ENCODE measurements around the gene RABEPK. TPM values are rescaled to one million over a fixed set of nuclear protein-coding genes. Genes with fewer than 3 reads are reported as not detected.
"Not testable (repeated sequence)": the region's sequence is repeated elsewhere in the genome, so short reads cannot be mapped to it uniquely, and the experiment has no call there.

Gene RABEPK
- total and polyA plus RNA-seq, 2 experiments from 2014 or later: 8.7 to 27.2 TPM

DNA sequence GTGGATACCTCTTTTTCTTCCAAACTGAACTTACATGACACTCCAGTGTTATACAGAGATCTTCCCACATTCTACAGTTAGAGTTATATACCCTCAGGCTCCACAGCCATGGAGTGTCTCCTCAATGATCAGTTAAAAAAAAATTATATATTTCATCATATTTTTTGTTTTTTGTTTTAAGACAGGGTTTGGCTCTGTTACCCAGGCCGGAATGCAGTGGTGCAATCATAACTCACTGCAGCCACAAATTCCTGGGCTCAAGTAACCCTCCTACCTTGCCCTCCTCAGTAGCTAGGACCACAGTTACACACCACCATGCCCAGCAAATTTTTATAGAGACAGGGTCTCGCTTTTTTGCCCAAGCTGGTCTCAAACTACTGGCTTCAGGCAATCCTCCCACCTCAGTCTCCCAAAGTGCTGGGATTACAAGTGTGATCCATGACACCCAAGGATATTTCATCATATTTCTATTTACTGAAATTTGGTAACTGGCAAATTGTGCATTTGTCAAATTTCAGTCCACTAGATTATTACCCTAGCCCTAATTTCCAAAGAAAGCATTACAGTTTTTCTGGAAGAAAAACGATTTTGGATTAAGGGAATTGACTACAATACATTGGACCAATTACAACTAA, 38.9 kb upstream of the RABEPK start:
- Histone ChIP-seq H3K9me3 (ENCODE audit: low read depth) (no peaks in the 10 kb centered on the region), H3K27ac (peak overlapping the region; percentile 40), H3K4me1 (ENCODE audit: low read depth) (no peaks in the 10 kb centered on the region), H3K36me3 (peaks cover 6% of the 10 kb centered on the region), H3K27me3 (no peaks in the 10 kb centered on the region), H3K4me3 (no peak overlapping the region)
- TF ChIP-seq, protein P1, sequence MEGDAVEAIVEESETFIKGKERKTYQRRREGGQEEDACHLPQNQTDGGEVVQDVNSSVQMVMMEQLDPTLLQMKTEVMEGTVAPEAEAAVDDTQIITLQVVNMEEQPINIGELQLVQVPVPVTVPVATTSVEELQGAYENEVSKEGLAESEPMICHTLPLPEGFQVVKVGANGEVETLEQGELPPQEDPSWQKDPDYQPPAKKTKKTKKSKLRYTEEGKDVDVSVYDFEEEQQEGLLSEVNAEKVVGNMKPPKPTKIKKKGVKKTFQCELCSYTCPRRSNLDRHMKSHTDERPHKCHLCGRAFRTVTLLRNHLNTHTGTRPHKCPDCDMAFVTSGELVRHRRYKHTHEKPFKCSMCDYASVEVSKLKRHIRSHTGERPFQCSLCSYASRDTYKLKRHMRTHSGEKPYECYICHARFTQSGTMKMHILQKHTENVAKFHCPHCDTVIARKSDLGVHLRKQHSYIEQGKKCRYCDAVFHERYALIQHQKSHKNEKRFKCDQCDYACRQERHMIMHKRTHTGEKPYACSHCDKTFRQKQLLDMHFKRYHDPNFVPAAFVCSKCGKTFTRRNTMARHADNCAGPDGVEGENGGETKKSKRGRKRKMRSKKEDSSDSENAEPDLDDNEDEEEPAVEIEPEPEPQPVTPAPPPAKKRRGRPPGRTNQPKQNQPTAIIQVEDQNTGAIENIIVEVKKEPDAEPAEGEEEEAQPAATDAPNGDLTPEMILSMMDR (IDR thresholded peaks at IDR 0.05; ENCODE audit: low read depth, low read length): no peak
- peak in 1 of 2 donors; percentile 79 for DNase-seq (ENCODE audit: low read depth in 1 of 2, low spot score in 1 of 2)

DNA sequence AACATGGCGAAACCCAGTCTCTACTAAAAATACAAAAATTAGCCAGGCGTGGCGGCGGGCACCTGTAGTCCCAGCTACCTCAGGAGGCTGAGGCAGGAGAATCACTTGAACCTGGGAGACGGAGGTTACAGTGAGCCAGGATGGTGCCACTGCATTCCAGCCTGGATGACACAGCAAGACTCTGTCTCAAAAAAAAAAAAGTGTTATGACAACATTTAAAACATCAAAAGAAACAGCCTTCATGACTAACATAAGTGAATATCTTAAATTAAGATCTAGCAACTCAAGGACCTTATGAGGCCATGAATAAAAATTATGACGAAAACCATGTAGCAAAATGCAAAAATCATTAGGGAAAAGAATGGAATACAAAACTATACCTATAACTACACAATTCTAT, 37.5 kb upstream of the RABEPK start:
- H3K4me3 ChIP-seq; H3K9me3 ChIP-seq (ENCODE audit: low read depth); H3K27me3 ChIP-seq; H3K4me1 ChIP-seq (ENCODE audit: low read depth); H3K36me3 ChIP-seq; H3K27ac ChIP-seq; DNase-seq (ENCODE audit: low read depth in 1 of 2, low spot score in 1 of 2): not testable (repeated sequence)

DNA sequence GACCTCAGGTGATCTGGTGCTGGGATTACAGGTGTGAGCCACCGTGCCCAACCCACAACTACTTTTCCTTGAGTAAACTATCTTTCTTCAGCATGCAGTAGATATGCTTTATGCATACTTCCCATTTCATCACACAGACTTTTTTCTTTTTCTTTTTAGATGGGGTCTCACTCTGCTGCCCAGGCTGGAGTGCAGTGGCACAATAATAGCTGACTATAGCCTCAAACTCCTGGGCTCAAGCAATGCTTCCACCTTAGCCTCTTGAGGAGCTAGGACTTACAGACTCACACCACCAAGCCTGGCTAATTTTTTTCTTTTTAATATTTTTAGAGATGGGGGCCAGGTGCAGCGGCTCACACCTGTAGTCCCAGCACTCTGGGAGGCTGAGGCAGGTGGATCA, 33.6 kb upstream of the RABEPK start:
- Histone ChIP-seq H3K27me3 (no peaks in the 10 kb centered on the region), H3K9me3 (ENCODE audit: low read depth) (no peaks in the 10 kb centered on the region), H3K4me1 (ENCODE audit: low read depth) (no peaks in the 10 kb centered on the region), H3K27ac (no peak overlapping the region), H3K4me3 (no peak overlapping the region), H3K36me3 (peaks cover 11% of the 10 kb centered on the region)
- TF ChIP-seq, protein P1 (IDR thresholded peaks at IDR 0.05; ENCODE audit: low read depth, low read length): no peak
- no peak for DNase-seq (ENCODE audit: low read depth in 1 of 2, low spot score in 1 of 2)

DNA sequence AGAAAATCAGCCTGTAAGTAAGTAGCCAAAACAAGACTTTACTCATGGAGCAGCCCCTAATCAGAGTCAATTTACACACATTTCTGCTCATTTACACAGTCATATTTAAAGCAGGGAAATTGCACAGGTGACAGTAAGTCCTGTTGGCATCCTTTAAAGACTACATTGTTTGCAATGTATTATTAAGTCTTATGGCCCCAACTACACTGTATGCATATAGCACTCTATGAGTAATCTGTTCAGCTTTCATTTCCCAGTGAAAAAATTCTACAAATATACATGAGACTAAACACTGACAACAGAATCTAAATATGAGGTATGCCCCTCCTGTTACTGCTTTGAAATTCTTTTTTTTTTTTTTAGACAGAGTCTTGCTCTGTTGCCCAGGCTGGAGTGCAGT, 30.4 kb upstream of the RABEPK start:
- H3K36me3 ChIP-seq: peaks cover 11% of the 10 kb centered on the region

DNA sequence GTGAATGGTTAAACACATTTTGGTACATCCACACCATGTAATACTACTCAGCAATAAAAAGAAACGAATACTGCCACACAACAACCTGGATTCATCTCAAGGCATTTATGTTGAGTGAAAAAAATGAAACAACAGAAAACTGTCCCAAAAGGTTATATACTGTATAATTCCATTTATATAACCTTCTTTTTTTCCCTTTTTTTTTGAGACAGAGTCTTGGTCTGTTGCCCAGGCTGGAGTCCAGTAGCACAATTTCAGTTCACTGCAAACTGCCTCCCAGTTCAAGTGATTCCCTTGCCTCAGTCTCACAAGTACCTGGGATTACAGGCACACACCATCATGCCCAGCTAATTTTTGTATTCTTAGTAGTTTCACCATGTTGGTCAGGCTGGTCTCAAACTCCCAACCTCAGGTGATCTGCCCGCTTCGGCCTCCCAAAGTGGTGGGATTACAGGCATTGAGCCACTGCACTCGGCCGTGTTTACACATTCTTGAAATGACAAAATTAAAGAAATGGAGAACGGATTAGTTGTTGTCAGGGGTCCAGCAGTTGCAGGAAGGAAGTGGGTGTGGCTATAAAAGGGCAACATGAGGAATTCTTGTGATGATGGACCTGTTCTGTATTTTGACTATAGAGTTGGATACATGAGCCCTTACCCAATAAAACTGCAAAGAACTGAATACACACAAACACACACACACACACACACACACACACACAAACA, 28.1 kb upstream of the RABEPK start:
- peaks cover 8% of the 10 kb centered on the region for H3K36me3 ChIP-seq
- no peak overlapping the region for H3K27ac ChIP-seq
- no peaks in the 10 kb centered on the region for H3K4me1 ChIP-seq (ENCODE audit: low read depth)
- H3K9me3 ChIP-seq (ENCODE audit: low read depth): no peaks in the 10 kb centered on the region
- H3K4me3 ChIP-seq: no peak overlapping the region
- no peaks in the 10 kb centered on the region for H3K27me3 ChIP-seq
- TF ChIP-seq, protein P1 (IDR thresholded peaks at IDR 0.05; ENCODE audit: low read depth, low read length): no peak
- DNase-seq (ENCODE audit: low read depth in 1 of 2, low spot score in 1 of 2): peak in 1 of 2 donors; percentile 60

More for the DNA sequence above, 30.4 kb upstream of the RABEPK start:
- TF ChIP-seq, protein P1 (IDR thresholded peaks at IDR 0.05; ENCODE audit: low read depth, low read length): no peak
- no peak for DNase-seq (ENCODE audit: low read depth in 1 of 2, low spot score in 1 of 2)
- H3K27me3 ChIP-seq: no peaks in the 10 kb centered on the region
- H3K4me1 ChIP-seq (ENCODE audit: low read depth): no peaks in the 10 kb centered on the region
- H3K4me3 ChIP-seq: no peak overlapping the region
- H3K27ac ChIP-seq: no peak overlapping the region
- no peaks in the 10 kb centered on the region for H3K9me3 ChIP-seq (ENCODE audit: low read depth)

DNA sequence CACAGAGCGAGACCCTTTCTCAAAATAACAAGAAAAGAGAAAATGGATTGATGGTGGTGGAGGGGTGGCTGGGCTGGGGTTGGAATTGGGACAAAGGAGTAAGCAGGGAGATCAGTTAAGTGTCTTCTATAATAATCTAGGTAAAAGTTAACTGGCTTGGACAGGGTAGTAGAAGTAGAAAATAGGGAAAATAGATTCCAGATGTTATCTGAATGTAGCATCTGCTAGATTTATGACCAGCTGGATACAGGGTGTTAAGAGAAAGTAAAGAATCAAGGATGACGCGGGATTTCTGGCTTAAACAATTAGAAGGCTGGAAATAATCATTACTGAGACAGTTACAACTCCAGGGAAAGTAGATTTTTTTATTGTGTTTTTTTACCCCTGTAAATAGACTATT, 23.7 kb upstream of the RABEPK start:
- H3K27ac ChIP-seq: no peak overlapping the region
- H3K4me3 ChIP-seq: no peak overlapping the region
- H3K9me3 ChIP-seq (ENCODE audit: low read depth): no peaks in the 10 kb centered on the region
- no peak for DNase-seq (ENCODE audit: low read depth in 1 of 2, low spot score in 1 of 2)
- no peaks in the 10 kb centered on the region for H3K36me3 ChIP-seq
- no peaks in the 10 kb centered on the region for H3K4me1 ChIP-seq (ENCODE audit: low read depth)
- no peaks in the 10 kb centered on the region for H3K27me3 ChIP-seq
- TF ChIP-seq, protein P1 (IDR thresholded peaks at IDR 0.05; ENCODE audit: low read depth, low read length): no peak
